ENCODE data around the gene FGF12. TPM values are rescaled to one million over a fixed set of nuclear protein-coding genes. Genes with fewer than 3 reads are reported as not detected.

FGF12 gene
- polyA plus RNA-seq, 1 of the 3 experiments (the other 2 are of a cell fraction) = 0.30 TPM

- POLR2A ChIA-PET = no interaction called here
- H3K4me2 ChIP-seq = no peak overlapping the region
These were observed 540.8 kb downstream of the FGF12 start for GRCh38 chr3:192186498-192186897.

GRCh38 chr3:192186045-192186444 is 541.3 kb downstream of the FGF12 start:
- DNase-seq = no peak
- H3K36me3 ChIP-seq (replicated peaks in 1 of 2; ENCODE audit: control insufficient read depth in 1 of 2, insufficient read depth in 2 of 2, low read length in 1 of 2) = no peaks in the 10 kb centered on the region
- H4K20me1 ChIP-seq (ENCODE audit: insufficient read depth) = no peaks in the 10 kb centered on the region
- H3K9me2 ChIP-seq = no peaks in the 10 kb centered on the region
- no peak for TF ChIP-seq TEAD4 (IDR thresholded peaks at IDR 0.05; ENCODE audit: borderline replicate concordance, insufficient read depth)
- no peak for TF ChIP-seq RXRA (IDR thresholded peaks at IDR 0.05; ENCODE audit: borderline replicate concordance, low read depth)
- no peak for TF ChIP-seq NFIC (IDR thresholded peaks at IDR 0.05; ENCODE audit: borderline replicate concordance)
- no peak for TF ChIP-seq ELF1 (IDR thresholded peaks at IDR 0.05)
- 2% methylated on average over 2 of the region's 2 CpGs for WGBS (ENCODE audit: low lambda C conversion rate)
- no peaks in the 10 kb centered on the region for H3K79me2 ChIP-seq (ENCODE audit: insufficient read depth)
- no peaks in the 10 kb centered on the region for H3F3A ChIP-seq (replicated peaks; ENCODE audit: insufficient read depth)
- H3K27ac ChIP-seq (ENCODE audit: low read depth in 2 of 2, low read length in 1 of 2) = no peak overlapping the region
- H3K9ac ChIP-seq = no peak overlapping the region
- POLR2A ChIA-PET = no interaction called here
- H3K4me1 ChIP-seq (ENCODE audit: control insufficient read depth in 1 of 2, insufficient read depth in 2 of 2, low read depth in 1 of 2, low read length in 1 of 2) = no peaks in the 10 kb centered on the region
- no peak overlapping the region for H3K4me2 ChIP-seq
- CTCF ChIA-PET = interaction anchor here (4.4 kb wide), 1 partner anchor 258 kb away, joined by 54 read pairs; no protein-coding TSS in a partner anchor
- H3K27me3 ChIP-seq (ENCODE audit: insufficient read depth) = no peaks in the 10 kb centered on the region; the same call in 1 of the 2 replicates
- H3K4me3 ChIP-seq (ENCODE audit: low read depth in 2 of 2, low read length in 1 of 2) = no peak overlapping the region
- H3K9me3 ChIP-seq = no peaks in the 10 kb centered on the region
- no peak overlapping the region for H2AFZ ChIP-seq (ENCODE audit: low read depth)

More at GRCh38 chr3:192186498-192186897, 540.8 kb downstream of the FGF12 start:
- no peaks in the 10 kb centered on the region for H3K9me2 ChIP-seq
- no peaks in the 10 kb centered on the region for H3K9me3 ChIP-seq
- no peak for TF ChIP-seq MAX (IDR thresholded peaks at IDR 0.05; ENCODE audit: low read depth)
- 2% methylated on average over 3 of the region's 3 CpGs for WGBS (ENCODE audit: low lambda C conversion rate)
- H3K36me3 ChIP-seq (replicated peaks in 1 of 2; ENCODE audit: control insufficient read depth in 1 of 2, insufficient read depth in 2 of 2, low read length in 1 of 2) = no peaks in the 10 kb centered on the region
- H2AFZ ChIP-seq (ENCODE audit: low read depth) = no peak overlapping the region
- no peaks in the 10 kb centered on the region for H3K4me1 ChIP-seq (ENCODE audit: control insufficient read depth in 1 of 2, insufficient read depth in 2 of 2, low read depth in 1 of 2, low read length in 1 of 2)
- H3K9ac ChIP-seq = no peak overlapping the region
- no peak overlapping the region for H3K27ac ChIP-seq (ENCODE audit: low read depth in 2 of 2, low read length in 1 of 2)
- no peak overlapping the region for H3K4me3 ChIP-seq (ENCODE audit: low read depth in 2 of 2, low read length in 1 of 2)
- H3K79me2 ChIP-seq (ENCODE audit: insufficient read depth) = no peaks in the 10 kb centered on the region
- CTCF ChIA-PET = interaction anchor here (1.6 to 4.4 kb wide), 3 partner anchors 12 to 258 kb away, joined by 3 to 54 read pairs (median 10); no protein-coding TSS in a partner anchor
- no peaks in the 10 kb centered on the region; the same call in 1 of the 2 replicates for H3K27me3 ChIP-seq (ENCODE audit: insufficient read depth)
- DNase-seq = no peak
- H4K20me1 ChIP-seq (ENCODE audit: insufficient read depth) = no peaks in the 10 kb centered on the region
- no peaks in the 10 kb centered on the region for H3F3A ChIP-seq (replicated peaks; ENCODE audit: insufficient read depth)

- ChIA-PET CTCF (no interaction called here), POLR2A (no interaction called here)
- no peak overlapping the region for H3K9ac ChIP-seq
- H3K4me3 ChIP-seq (ENCODE audit: low read depth in 2 of 2, low read length in 1 of 2) = no peak overlapping the region
- H2AFZ ChIP-seq (ENCODE audit: low read depth) = no peak overlapping the region
- no peaks in the 10 kb centered on the region for H4K20me1 ChIP-seq (ENCODE audit: insufficient read depth)
- no peak for TF ChIP-seq FOSL2 (IDR thresholded peaks at IDR 0.05; ENCODE audit: borderline replicate concordance, low read depth)
- TF ChIP-seq CHD2 (IDR thresholded peaks at IDR 0.05; ENCODE audit: low read length, partially characterized antibody) = no peak
- TF ChIP-seq, protein P1, sequence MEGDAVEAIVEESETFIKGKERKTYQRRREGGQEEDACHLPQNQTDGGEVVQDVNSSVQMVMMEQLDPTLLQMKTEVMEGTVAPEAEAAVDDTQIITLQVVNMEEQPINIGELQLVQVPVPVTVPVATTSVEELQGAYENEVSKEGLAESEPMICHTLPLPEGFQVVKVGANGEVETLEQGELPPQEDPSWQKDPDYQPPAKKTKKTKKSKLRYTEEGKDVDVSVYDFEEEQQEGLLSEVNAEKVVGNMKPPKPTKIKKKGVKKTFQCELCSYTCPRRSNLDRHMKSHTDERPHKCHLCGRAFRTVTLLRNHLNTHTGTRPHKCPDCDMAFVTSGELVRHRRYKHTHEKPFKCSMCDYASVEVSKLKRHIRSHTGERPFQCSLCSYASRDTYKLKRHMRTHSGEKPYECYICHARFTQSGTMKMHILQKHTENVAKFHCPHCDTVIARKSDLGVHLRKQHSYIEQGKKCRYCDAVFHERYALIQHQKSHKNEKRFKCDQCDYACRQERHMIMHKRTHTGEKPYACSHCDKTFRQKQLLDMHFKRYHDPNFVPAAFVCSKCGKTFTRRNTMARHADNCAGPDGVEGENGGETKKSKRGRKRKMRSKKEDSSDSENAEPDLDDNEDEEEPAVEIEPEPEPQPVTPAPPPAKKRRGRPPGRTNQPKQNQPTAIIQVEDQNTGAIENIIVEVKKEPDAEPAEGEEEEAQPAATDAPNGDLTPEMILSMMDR (IDR thresholded peaks at IDR 0.05) = no peak
- no peak for TF ChIP-seq NRF1 (IDR thresholded peaks at IDR 0.05; ENCODE audit: low read depth, low read length)
- no peak for TF ChIP-seq RFX5 (IDR thresholded peaks at IDR 0.05; ENCODE audit: low read length)
- TF ChIP-seq TCF12 (IDR thresholded peaks at IDR 0.05) = no peak
- TF ChIP-seq EP300 (IDR thresholded peaks at IDR 0.05; ENCODE audit: borderline replicate concordance in 1 of 2, low read depth in 1 of 2, low read length in 1 of 2) = no peak
- H3K36me3 ChIP-seq (replicated peaks in 1 of 2; ENCODE audit: control insufficient read depth in 1 of 2, insufficient read depth in 2 of 2, low read length in 1 of 2) = no peaks in the 10 kb centered on the region
- H3K9me2 ChIP-seq = no peaks in the 10 kb centered on the region
- no peaks in the 10 kb centered on the region for H3K79me2 ChIP-seq (ENCODE audit: insufficient read depth)
- H3F3A ChIP-seq (replicated peaks; ENCODE audit: insufficient read depth) = no peaks in the 10 kb centered on the region
- no peaks in the 10 kb centered on the region for H3K9me3 ChIP-seq
- no peaks in the 10 kb centered on the region; the same call in 1 of the 2 replicates for H3K27me3 ChIP-seq (ENCODE audit: insufficient read depth)
- H3K27ac ChIP-seq (ENCODE audit: low read depth in 2 of 2, low read length in 1 of 2) = no peak overlapping the region
- H3K4me2 ChIP-seq = no peak overlapping the region
- no peaks in the 10 kb centered on the region for H3K4me1 ChIP-seq (ENCODE audit: control insufficient read depth in 1 of 2, insufficient read depth in 2 of 2, low read depth in 1 of 2, low read length in 1 of 2)
- no peak for DNase-seq
- WGBS (ENCODE audit: low lambda C conversion rate) = 3% methylated on average over 3 of the region's 3 CpGs
These were observed 544.2 kb downstream of the FGF12 start for GRCh38 chr3:192183109-192183508.
